ENCODE results near the gene TFCP2. TPM values are rescaled to one million over a fixed set of nuclear protein-coding genes. Genes with fewer than 3 reads are reported as not detected.

Gene TFCP2
- polyA plus RNA-seq, 3 donors, result 7.1 to 25.4 (median 14.2) TPM

- Mint-ChIP-seq H3K27ac (peak overlapping the region in 1 of 7 donors; percentile 37), H3K36me3 (peaks cover 29 to 59% of the 10 kb centered on the region in 2 donors), H3K4me1 (no peaks in the 10 kb centered on the region), H3K27me3 (ENCODE audit: low read depth in 3 of 3) (no peaks in the 10 kb centered on the region), H3K4me3 (no peak overlapping the region), H3K9me3 (peaks cover 0 to 2% (median 0%) of the 10 kb centered on the region in 7 donors)
- Histone ChIP-seq H3K4me2 (replicated peaks; ENCODE audit: extremely low read depth, low read length, poor library complexity, severe bottlenecking) (no peak overlapping the region), H3K9ac (ENCODE audit: insufficient read depth, low read length, poor library complexity, severe bottlenecking) (no peak overlapping the region), H3K36me3 (replicated peaks in 1 of 2; ENCODE audit: control insufficient read depth in 1 of 2, insufficient read depth in 2 of 2, low read length in 2 of 2) (peaks cover 19 to 35% of the 10 kb centered on the region in 2 donors), H3K4me3 (replicated peaks in 1 of 3; ENCODE audit: low read depth in 2 of 3, low read length in 3 of 3) (no peak overlapping the region), H3K79me2 (ENCODE audit: insufficient read depth, low read length) (no peaks in the 10 kb centered on the region), H3K9me3 (replicated peaks in 1 of 2; ENCODE audit: control insufficient read depth in 1 of 2, insufficient read depth in 1 of 2, low read length in 2 of 2) (no peaks in the 10 kb centered on the region), H3K27ac (ENCODE audit: low read depth in 1 of 2, low read length in 2 of 2) (no peak overlapping the region), H3K4me1 (ENCODE audit: control insufficient read depth in 1 of 2, insufficient read depth in 2 of 2, low read length in 2 of 2) (no peaks in the 10 kb centered on the region), H3K27me3 (ENCODE audit: control insufficient read depth in 2 of 2, insufficient read depth in 2 of 2, low read length in 2 of 2) (no peaks in the 10 kb centered on the region), H2AFZ (ENCODE audit: insufficient read depth, low read depth, low read length, poor library complexity, severe bottlenecking) (no peak overlapping the region), H4K20me1 (ENCODE audit: insufficient read depth, low read length) (peaks cover 19% of the 10 kb centered on the region)
- 97% methylated on average over 14 of the region's 14 CpGs for WGBS (ENCODE audit: insufficient coverage)
- intact Hi-C loops (cut with micrococcal nuclease), result no loop called here
- DNase-seq, result no peak
- TF ChIP-seq CTCF (IDR thresholded peaks at IDR 0.05), result no peak
These were observed 48.4 kb downstream of the TFCP2 start for GRCh38 chr12:51124504-51124903.

GRCh38 chr12:51122844-51123243, 50.1 kb downstream of the TFCP2 start:
- no peak for DNase-seq
- peaks cover 23 to 49% of the 10 kb centered on the region in 2 donors for H3K36me3 ChIP-seq (replicated peaks in 1 of 2; ENCODE audit: control insufficient read depth in 1 of 2, insufficient read depth in 2 of 2, low read length in 2 of 2)
- H3K4me3 ChIP-seq (replicated peaks in 1 of 3; ENCODE audit: low read depth in 2 of 3, low read length in 3 of 3), result no peak overlapping the region
- peaks cover 0 to 2% (median 0%) of the 10 kb centered on the region in 7 donors for H3K9me3 Mint-ChIP-seq
- no peaks in the 10 kb centered on the region for H3K4me1 ChIP-seq (ENCODE audit: control insufficient read depth in 1 of 2, insufficient read depth in 2 of 2, low read length in 2 of 2)
- no peaks in the 10 kb centered on the region for H3K27me3 Mint-ChIP-seq (ENCODE audit: low read depth in 3 of 3)
- TF ChIP-seq CTCF (IDR thresholded peaks at IDR 0.05), result no peak
- H3K9ac ChIP-seq (ENCODE audit: insufficient read depth, low read length, poor library complexity, severe bottlenecking), result no peak overlapping the region
- no peak overlapping the region for H3K4me3 Mint-ChIP-seq
- peaks cover 35 to 56% of the 10 kb centered on the region in 2 donors for H3K36me3 Mint-ChIP-seq
- H2AFZ ChIP-seq (ENCODE audit: insufficient read depth, low read depth, low read length, poor library complexity, severe bottlenecking), result no peak overlapping the region
- no peak overlapping the region for H3K4me2 ChIP-seq (replicated peaks; ENCODE audit: extremely low read depth, low read length, poor library complexity, severe bottlenecking)
- H3K27me3 ChIP-seq (ENCODE audit: control insufficient read depth in 2 of 2, insufficient read depth in 2 of 2, low read length in 2 of 2), result no peaks in the 10 kb centered on the region
- no peaks in the 10 kb centered on the region for H3K4me1 Mint-ChIP-seq
- no peak overlapping the region for H3K27ac ChIP-seq (ENCODE audit: low read depth in 1 of 2, low read length in 2 of 2)
- H3K27ac Mint-ChIP-seq, result no peak overlapping the region
- H3K9me3 ChIP-seq (replicated peaks in 1 of 2; ENCODE audit: control insufficient read depth in 1 of 2, insufficient read depth in 1 of 2, low read length in 2 of 2), result no peaks in the 10 kb centered on the region
- intact Hi-C loops (cut with micrococcal nuclease), result no loop called here
- peaks cover 25% of the 10 kb centered on the region for H4K20me1 ChIP-seq (ENCODE audit: insufficient read depth, low read length)
- no peaks in the 10 kb centered on the region for H3K79me2 ChIP-seq (ENCODE audit: insufficient read depth, low read length)
